Measurements from ENCODE around the gene GOLGA8H.
"Not testable (repeated sequence)": the region's sequence is repeated elsewhere in the genome, so short reads cannot be mapped to it uniquely, and the experiment has no call there.

The GOLGA8H gene

DNA sequence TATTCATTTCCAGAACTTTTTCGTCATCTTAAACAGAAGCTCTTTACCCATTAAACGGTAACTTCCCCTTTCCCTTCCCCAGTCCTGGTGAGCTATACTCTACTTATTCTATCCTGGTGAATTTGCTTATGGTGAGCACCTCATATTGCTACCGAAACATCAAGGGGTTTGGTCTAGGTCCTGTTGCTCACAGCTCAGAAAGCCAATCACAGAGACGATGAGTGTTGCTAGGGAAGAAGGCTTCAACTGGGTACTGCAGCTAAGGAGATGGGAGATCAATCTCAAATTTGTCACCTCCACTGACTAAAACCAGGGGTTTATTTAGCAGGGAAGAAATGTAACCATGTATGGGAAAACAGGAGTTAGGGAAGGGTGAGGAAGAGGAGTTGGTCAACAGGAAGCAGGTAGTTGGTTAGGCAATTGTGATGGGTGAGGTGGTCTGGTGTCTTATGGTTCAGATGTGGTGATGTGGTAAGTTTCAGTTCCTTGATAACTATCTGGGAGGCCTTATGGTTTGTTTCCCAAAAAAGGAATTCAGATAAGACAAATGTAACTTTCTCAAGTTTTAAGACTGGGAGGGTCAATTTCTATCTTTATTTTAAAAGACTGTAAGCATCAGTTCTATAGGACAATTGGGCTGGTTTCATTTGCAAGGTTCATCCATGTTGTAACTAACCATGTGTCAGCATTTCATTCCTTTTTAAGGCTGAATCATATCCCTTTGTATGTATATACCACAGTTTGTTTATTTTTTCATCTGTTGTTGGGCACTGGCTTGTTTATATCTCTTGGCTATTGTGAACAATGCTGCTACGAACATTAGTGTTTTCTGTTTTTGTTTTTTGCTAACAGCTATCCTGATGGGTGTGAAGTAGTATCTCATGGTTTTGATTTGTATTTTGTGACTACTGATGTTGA is 46.4 kb downstream of the GOLGA8H start:
- DNase-seq (ENCODE audit: low read depth), result no peak
- H3K4me3 ChIP-seq (ENCODE audit: low read depth, low read length), result no peak overlapping the region
- TF ChIP-seq, protein P1, sequence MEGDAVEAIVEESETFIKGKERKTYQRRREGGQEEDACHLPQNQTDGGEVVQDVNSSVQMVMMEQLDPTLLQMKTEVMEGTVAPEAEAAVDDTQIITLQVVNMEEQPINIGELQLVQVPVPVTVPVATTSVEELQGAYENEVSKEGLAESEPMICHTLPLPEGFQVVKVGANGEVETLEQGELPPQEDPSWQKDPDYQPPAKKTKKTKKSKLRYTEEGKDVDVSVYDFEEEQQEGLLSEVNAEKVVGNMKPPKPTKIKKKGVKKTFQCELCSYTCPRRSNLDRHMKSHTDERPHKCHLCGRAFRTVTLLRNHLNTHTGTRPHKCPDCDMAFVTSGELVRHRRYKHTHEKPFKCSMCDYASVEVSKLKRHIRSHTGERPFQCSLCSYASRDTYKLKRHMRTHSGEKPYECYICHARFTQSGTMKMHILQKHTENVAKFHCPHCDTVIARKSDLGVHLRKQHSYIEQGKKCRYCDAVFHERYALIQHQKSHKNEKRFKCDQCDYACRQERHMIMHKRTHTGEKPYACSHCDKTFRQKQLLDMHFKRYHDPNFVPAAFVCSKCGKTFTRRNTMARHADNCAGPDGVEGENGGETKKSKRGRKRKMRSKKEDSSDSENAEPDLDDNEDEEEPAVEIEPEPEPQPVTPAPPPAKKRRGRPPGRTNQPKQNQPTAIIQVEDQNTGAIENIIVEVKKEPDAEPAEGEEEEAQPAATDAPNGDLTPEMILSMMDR (IDR thresholded peaks at IDR 0.05; ENCODE audit: control insufficient read depth, extremely low read depth, insufficient read depth), result no peak

DNA sequence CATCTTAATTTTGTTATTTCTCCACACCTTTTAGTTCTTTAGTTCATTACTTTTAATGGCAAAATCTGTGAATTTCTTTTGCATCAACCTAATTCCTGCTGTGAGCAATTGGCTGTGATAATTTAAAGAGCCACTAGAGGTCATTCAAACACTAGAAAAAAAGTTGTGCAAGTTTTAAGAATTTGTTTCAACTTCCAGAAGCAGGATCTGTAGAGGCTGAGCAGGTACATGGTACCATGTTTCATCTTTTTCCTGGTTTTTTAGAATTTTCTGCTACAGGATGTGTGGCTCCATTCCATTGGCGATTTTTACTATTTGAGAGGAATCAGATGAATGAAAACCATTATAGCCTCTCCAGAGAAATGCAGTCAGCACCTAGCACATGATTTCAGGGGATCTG is 57.3 kb downstream of the GOLGA8H start:
- DNase-seq (ENCODE audit: low read depth), result peak; percentile 1
- TF ChIP-seq, protein P1 (IDR thresholded peaks at IDR 0.05; ENCODE audit: control insufficient read depth, extremely low read depth, insufficient read depth), result peak; percentile 43
- H3K4me3 ChIP-seq (ENCODE audit: low read depth, low read length), result not testable (repeated sequence)

All from LNCaP clone FGC (cell line).